ENCODE data around the gene ADH6. TPM values are rescaled to one million over a fixed set of nuclear protein-coding genes. Genes with fewer than 3 reads are reported as not detected.

ADH6 gene
- total and polyA plus RNA-seq, 2 of the 13 experiments (the other 11 are each of a cell fraction or from before 2014, with no cell fraction given), result 39.8 to 73.9 TPM

DNA sequence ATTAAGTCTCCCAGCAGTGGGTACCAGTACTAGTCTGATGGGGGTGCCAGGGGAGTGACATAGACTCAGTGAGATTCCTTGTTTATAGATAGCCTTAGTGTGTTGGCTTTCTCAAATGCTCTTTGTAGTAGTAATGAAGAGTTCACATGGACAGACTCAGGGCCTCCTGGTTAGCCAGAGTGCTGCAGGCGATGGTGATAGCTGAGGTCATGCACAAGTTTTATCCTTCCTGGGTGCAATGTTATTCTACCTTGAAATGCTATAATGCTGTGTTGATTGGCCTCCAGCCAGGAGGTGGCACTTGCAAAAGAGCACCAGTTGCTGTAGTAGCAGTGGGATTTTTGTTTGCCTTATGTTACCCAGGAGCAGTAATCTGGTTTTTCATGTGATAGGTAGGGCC lies 39.4 kb downstream of the ADH6 start:
- DNase-seq (ENCODE audit: low spot score), result no peak
- intact Hi-C loops (cut with micrococcal nuclease; ENCODE audit: unreplicated experiment) (no loop called here), in situ Hi-C loops (cut with HindIII; ENCODE audit: extremely low pct_ligation_motif_present, low pct_unique_long_range_greater_than_20kb) (no loop called here)
- Histone ChIP-seq H2AFZ (ENCODE audit: low read length) (no peak overlapping the region), H3K4me3 (replicated peaks in 1 of 3; ENCODE audit: insufficient read depth in 1 of 3, low read depth in 2 of 3, low read length in 3 of 3) (no peak overlapping the region), H3K36me3 (replicated peaks in 1 of 2; ENCODE audit: control insufficient read depth in 1 of 2, insufficient read depth in 2 of 2, low read length in 2 of 2) (no peaks in the 10 kb centered on the region), H4K20me1 (ENCODE audit: insufficient read depth, low read length) (no peaks in the 10 kb centered on the region), H3K79me2 (ENCODE audit: insufficient read depth, low read length) (no peaks in the 10 kb centered on the region), H3K9me3 (ENCODE audit: low read length) (peaks cover 13% of the 10 kb centered on the region; the same call in 1 of the 2 replicates), H3K4me2 (ENCODE audit: low read depth, low read length) (no peak overlapping the region), H3K27ac (ENCODE audit: extremely low read length, insufficient read depth, low read length) (no peak overlapping the region), H3K4me1 (ENCODE audit: insufficient read depth, low read length) (peaks cover 9% of the 10 kb centered on the region; the same call in 1 of the 2 replicates), H3K9ac (ENCODE audit: insufficient read depth, low read depth, low read length) (no peak overlapping the region), H3K27me3 (ENCODE audit: control insufficient read depth in 1 of 2, insufficient read depth in 2 of 2, low read length in 2 of 2) (no peaks in the 10 kb centered on the region)
- FAIRE-seq, result no peak
- ChIA-PET CTCF (ENCODE audit: low intra/inter-chr PET ratio, low total read pairs) (no interaction called here), POLR2A (interaction anchor here (1.1 kb wide), 1 partner anchor 21 kb away, joined by 3 read pairs; no protein-coding TSS in a partner anchor)
- BruUV-seq (replicated peaks), result no TSS peak
- peak; percentile 29; the same call in 2 of the 3 replicates for ATAC-seq
- 86% methylated on average over 1 of the region's 1 CpG for WGBS (ENCODE audit: low lambda C conversion rate)
- TF ChIP-seq CBX1 (IDR thresholded peaks at IDR 0.05; ENCODE audit: low read depth), result no peak
- TF ChIP-seq, protein P1, sequence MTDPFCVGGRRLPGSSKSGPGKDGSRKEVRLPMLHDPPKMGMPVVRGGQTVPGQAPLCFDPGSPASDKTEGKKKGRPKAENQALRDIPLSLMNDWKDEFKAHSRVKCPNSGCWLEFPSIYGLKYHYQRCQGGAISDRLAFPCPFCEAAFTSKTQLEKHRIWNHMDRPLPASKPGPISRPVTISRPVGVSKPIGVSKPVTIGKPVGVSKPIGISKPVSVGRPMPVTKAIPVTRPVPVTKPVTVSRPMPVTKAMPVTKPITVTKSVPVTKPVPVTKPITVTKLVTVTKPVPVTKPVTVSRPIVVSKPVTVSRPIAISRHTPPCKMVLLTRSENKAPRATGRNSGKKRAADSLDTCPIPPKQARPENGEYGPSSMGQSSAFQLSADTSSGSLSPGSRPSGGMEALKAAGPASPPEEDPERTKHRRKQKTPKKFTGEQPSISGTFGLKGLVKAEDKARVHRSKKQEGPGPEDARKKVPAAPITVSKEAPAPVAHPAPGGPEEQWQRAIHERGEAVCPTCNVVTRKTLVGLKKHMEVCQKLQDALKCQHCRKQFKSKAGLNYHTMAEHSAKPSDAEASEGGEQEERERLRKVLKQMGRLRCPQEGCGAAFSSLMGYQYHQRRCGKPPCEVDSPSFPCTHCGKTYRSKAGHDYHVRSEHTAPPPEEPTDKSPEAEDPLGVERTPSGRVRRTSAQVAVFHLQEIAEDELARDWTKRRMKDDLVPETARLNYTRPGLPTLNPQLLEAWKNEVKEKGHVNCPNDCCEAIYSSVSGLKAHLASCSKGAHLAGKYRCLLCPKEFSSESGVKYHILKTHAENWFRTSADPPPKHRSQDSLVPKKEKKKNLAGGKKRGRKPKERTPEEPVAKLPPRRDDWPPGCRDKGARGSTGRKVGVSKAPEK (CRISPR knock-in tag; IDR thresholded peaks at IDR 0.05; ENCODE audit: borderline replicate concordance), result no peak
- TF ChIP-seq SRSF9 (IDR thresholded peaks at IDR 0.05; ENCODE audit: borderline replicate concordance, insufficient read depth, low read depth, low read length, poor library complexity, severe bottlenecking), result no peak
- TF ChIP-seq, protein P2, sequence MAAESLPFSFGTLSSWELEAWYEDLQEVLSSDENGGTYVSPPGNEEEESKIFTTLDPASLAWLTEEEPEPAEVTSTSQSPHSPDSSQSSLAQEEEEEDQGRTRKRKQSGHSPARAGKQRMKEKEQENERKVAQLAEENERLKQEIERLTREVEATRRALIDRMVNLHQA (CRISPR knock-in tag; IDR thresholded peaks at IDR 0.05), result no peak
- no peak for TF ChIP-seq RAD21 (CRISPR knock-in tag; IDR thresholded peaks at IDR 0.05)
- TF ChIP-seq REPIN1 (CRISPR knock-in tag; IDR thresholded peaks at IDR 0.05; ENCODE audit: borderline replicate concordance, low read depth), result no peak
- TF ChIP-seq, protein P3, sequence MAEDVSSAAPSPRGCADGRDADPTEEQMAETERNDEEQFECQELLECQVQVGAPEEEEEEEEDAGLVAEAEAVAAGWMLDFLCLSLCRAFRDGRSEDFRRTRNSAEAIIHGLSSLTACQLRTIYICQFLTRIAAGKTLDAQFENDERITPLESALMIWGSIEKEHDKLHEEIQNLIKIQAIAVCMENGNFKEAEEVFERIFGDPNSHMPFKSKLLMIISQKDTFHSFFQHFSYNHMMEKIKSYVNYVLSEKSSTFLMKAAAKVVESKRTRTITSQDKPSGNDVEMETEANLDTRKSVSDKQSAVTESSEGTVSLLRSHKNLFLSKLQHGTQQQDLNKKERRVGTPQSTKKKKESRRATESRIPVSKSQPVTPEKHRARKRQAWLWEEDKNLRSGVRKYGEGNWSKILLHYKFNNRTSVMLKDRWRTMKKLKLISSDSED (CRISPR knock-in tag; IDR thresholded peaks at IDR 0.05), result no peak
- TF ChIP-seq ZNF501 (CRISPR knock-in tag; IDR thresholded peaks at IDR 0.05), result no peak
- no peak for TF ChIP-seq TAF15 (IDR thresholded peaks at IDR 0.05; ENCODE audit: low read depth, low read length, poor library complexity, severe bottlenecking)
- TF ChIP-seq, protein P4, sequence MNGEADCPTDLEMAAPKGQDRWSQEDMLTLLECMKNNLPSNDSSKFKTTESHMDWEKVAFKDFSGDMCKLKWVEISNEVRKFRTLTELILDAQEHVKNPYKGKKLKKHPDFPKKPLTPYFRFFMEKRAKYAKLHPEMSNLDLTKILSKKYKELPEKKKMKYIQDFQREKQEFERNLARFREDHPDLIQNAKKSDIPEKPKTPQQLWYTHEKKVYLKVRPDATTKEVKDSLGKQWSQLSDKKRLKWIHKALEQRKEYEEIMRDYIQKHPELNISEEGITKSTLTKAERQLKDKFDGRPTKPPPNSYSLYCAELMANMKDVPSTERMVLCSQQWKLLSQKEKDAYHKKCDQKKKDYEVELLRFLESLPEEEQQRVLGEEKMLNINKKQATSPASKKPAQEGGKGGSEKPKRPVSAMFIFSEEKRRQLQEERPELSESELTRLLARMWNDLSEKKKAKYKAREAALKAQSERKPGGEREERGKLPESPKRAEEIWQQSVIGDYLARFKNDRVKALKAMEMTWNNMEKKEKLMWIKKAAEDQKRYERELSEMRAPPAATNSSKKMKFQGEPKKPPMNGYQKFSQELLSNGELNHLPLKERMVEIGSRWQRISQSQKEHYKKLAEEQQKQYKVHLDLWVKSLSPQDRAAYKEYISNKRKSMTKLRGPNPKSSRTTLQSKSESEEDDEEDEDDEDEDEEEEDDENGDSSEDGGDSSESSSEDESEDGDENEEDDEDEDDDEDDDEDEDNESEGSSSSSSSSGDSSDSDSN (CRISPR knock-in tag; IDR thresholded peaks at IDR 0.05), result no peak
- TF ChIP-seq ESRRA (CRISPR knock-in tag; IDR thresholded peaks at IDR 0.05; ENCODE audit: low read depth), result no peak
- no peak for TF ChIP-seq IRX3 (CRISPR knock-in tag; IDR thresholded peaks at IDR 0.05; ENCODE audit: borderline replicate concordance, low read depth)
- TF ChIP-seq ZNF496 (CRISPR knock-in tag; IDR thresholded peaks at IDR 0.05; ENCODE audit: insufficient replicate concordance), result no peak
- TF ChIP-seq ZNF703 (CRISPR knock-in tag; IDR thresholded peaks at IDR 0.05; ENCODE audit: borderline replicate concordance), result no peak

All from HepG2 (cell line).